GF-D8 (cell line): ENCODE data around the gene SLC17A2.

Source experiments
- DNase-seq: peaks from one replicate; lab custom pipeline; 2025; lab: John Stamatoyannopoulos, UW

SLC17A2 gene

GRCh38 chr6:25930532-25931410, at the start of gene SLC17A2:
Gene SLC17A2 (minus strand): TSS chr6:25930691. CDS start chr6:25925796, 4,895 bp downstream.
- no peak for DNase-seq

GRCh38 chr6:25975923-25976560, 45.6 kb upstream of the SLC17A2 start:
- DNase-seq: no peak

GRCh38 chr6:25973923-25974555, 43.5 kb upstream of the SLC17A2 start:
- DNase-seq: no peak

- no peak for DNase-seq
Observed at GRCh38 chr6:25972902-25973301, 42.4 kb upstream of the SLC17A2 start.

- no peak for DNase-seq
Observed at GRCh38 chr6:25972128-25972527, 41.6 kb upstream of the SLC17A2 start.

GRCh38 chr6:25971187-25971821, 40.8 kb upstream of the SLC17A2 start:
- peak; percentile 63 for DNase-seq

GRCh38 chr6:25968769-25969168, 38.3 kb upstream of the SLC17A2 start:
- DNase-seq: no peak

- no peak for DNase-seq
Observed at GRCh38 chr6:25966711-25967110, 36.2 kb upstream of the SLC17A2 start.

- no peak for DNase-seq
Observed at GRCh38 chr6:25965058-25965457, 34.6 kb upstream of the SLC17A2 start.

GRCh38 chr6:25963426-25964123, 33.1 kb upstream of the SLC17A2 start:
- DNase-seq: peak; percentile 38

GRCh38 chr6:25962149-25963127, 31.9 kb upstream of the SLC17A2 start, which contains the start of gene TRIM38:
Gene TRIM38 (plus strand): TSS chr6:25962802. CDS start chr6:25966523, 3,721 bp downstream.
- peak; percentile 84 for DNase-seq

GRCh38 chr6:25961619-25962148, 31.2 kb upstream of the SLC17A2 start:
- no peak for DNase-seq

GRCh38 chr6:25960734-25961133, 30.2 kb upstream of the SLC17A2 start:
- no peak for DNase-seq

- DNase-seq: no peak
Observed at GRCh38 chr6:25959890-25960536, 29.5 kb upstream of the SLC17A2 start.

- DNase-seq: no peak
Observed at GRCh38 chr6:25958700-25959162, 28.2 kb upstream of the SLC17A2 start.

GRCh38 chr6:25956226-25956625, 25.7 kb upstream of the SLC17A2 start:
- no peak for DNase-seq

- DNase-seq: no peak
Observed at GRCh38 chr6:25954756-25955155, 24.3 kb upstream of the SLC17A2 start.

- no peak for DNase-seq
Observed at GRCh38 chr6:25953733-25954132, 23.2 kb upstream of the SLC17A2 start.

GRCh38 chr6:25952535-25952934, 22.0 kb upstream of the SLC17A2 start:
- DNase-seq: no peak
